HL-60 (cell line): ENCODE results near the gene FAM177A1.

Source experiments
- DNase-seq, 2 experiments: peaks; one replicate each; pipeline ENCODE4 v3.0.0-alpha.2; 2010 to 2020; ENCODE audit warnings: low read depth in 1 of 2, low spot score in 1 of 2
- H3K27ac ChIP-seq: fragments of 250-450 bp; sonication (Bioruptor Pico); replicated peaks from 2 replicates; pipeline ENCODE4 v1.5.1; 2020; ENCODE audit warnings: mild to moderate bottlenecking, moderate library complexity
- H3K27me3 ChIP-seq: fragments of 250-450 bp; sonication (Bioruptor Pico); 2 replicates; pipeline ENCODE4 v1.5.1; 2021; ENCODE audit warnings: mild to moderate bottlenecking, moderate library complexity; ENCODE audit not compliant: insufficient read depth, poor library complexity, severe bottlenecking
- H3K4me3 ChIP-seq: replicated peaks from 2 replicates; pipeline ENCODE4 v1.5.1; 2011; ENCODE audit warnings: mild to moderate bottlenecking, control low read depth, low read length; ENCODE audit not compliant: insufficient read depth
- CTCF ChIP-seq: IDR thresholded peaks from one replicate; pipeline ENCODE4 v1.5.1; 2011; ENCODE audit warnings: low read length, control low read depth, inconsistent platforms; ENCODE audit not compliant: insufficient read depth
- GABPA ChIP-seq: IDR thresholded peaks from 2 replicates; pipeline ENCODE4 v1.6.1; 2012; ENCODE audit warnings: low read depth
- POLR2AphosphoS5 ChIP-seq: IDR thresholded peaks from 2 replicates; pipeline ENCODE4 v1.6.1; 2012; ENCODE audit warnings: low read depth
- REST ChIP-seq: IDR thresholded peaks from 2 replicates; pipeline ENCODE4 v1.6.1; 2012; ENCODE audit warnings: low read depth; ENCODE audit not compliant: insufficient replicate concordance
- SPI1 ChIP-seq: IDR thresholded peaks from 2 replicates; pipeline ENCODE4 v1.6.1; 2012; ENCODE audit warnings: low read depth, mild to moderate bottlenecking, borderline replicate concordance

The FAM177A1 gene

GRCh38 chr14:35046751-35047536 is 872 bp downstream of the FAM177A1 start:
- peak in 1 of 2 experiments; percentile 60 for DNase-seq
- H3K4me3 ChIP-seq, result peak overlapping the region; percentile 88
- H3K27ac ChIP-seq, result peak overlapping the region; percentile 71
- TF ChIP-seq POLR2AphosphoS5, result no peak
- TF ChIP-seq SPI1, result no peak
- no peak for TF ChIP-seq CTCF
- TF ChIP-seq REST, result peak; percentile 85
- TF ChIP-seq GABPA, result no peak
- no peaks in the 10 kb centered on the region for H3K27me3 ChIP-seq

GRCh38 chr14:35047976-35048513 is 2.0 kb downstream of the FAM177A1 start:
- no peaks in the 10 kb centered on the region for H3K27me3 ChIP-seq
- DNase-seq, result no peak
- TF ChIP-seq REST, result no peak
- no peak overlapping the region for H3K4me3 ChIP-seq
- no peak overlapping the region for H3K27ac ChIP-seq

GRCh38 chr14:35050652-35051051 is 4.6 kb downstream of the FAM177A1 start:
- H3K4me3 ChIP-seq, result no peak overlapping the region

More at GRCh38 chr14:35050652-35051051, 4.6 kb downstream of the FAM177A1 start:
- no peaks in the 10 kb centered on the region for H3K27me3 ChIP-seq
- no peak for TF ChIP-seq SPI1
- no peak for TF ChIP-seq GABPA
- no peak for TF ChIP-seq POLR2AphosphoS5
- TF ChIP-seq CTCF, result no peak
- TF ChIP-seq REST, result no peak
- DNase-seq, result no peak
- H3K27ac ChIP-seq, result no peak overlapping the region
